Activated naive CD4-positive, alpha-beta T cell treated with anti-CD3 and anti-CD28 coated beads, Interleukin-2, amount 50 U/mL, for 24 hours (primary cell): ENCODE data around the gene MARCHF2.
A peak's percentile ranks its signal among the peaks of the same experiment; 100 is the strongest.

ENCODE experiments used
- H3K27ac Mint-ChIP-seq: one replicate; pipeline ENCODE4 v1.8.0; 2021; ENCODE audit warnings: mild to moderate bottlenecking, mixed read lengths
- H3K27me3 Mint-ChIP-seq: one replicate; pipeline ENCODE4 v1.8.0; 2021; ENCODE audit warnings: mixed read lengths
- H3K36me3 Mint-ChIP-seq: one replicate; pipeline ENCODE4 v1.8.0; 2021; ENCODE audit warnings: mixed read lengths
- H3K4me1 Mint-ChIP-seq: one replicate; pipeline ENCODE4 v1.8.0; 2021; ENCODE audit warnings: mixed read lengths
- H3K4me3 Mint-ChIP-seq: one replicate; pipeline ENCODE4 v1.8.0; 2021; ENCODE audit warnings: mild to moderate bottlenecking, mixed read lengths
- H3K9me3 Mint-ChIP-seq: one replicate; pipeline ENCODE4 v1.8.0; 2021; ENCODE audit warnings: mixed read lengths

Gene MARCHF2

GRCh38 chr19:8454218-8454617 is 41.1 kb downstream of the MARCHF2 start:
- no peak overlapping the region for H3K27ac Mint-ChIP-seq
- H3K27me3 Mint-ChIP-seq = no peaks in the 10 kb centered on the region
- H3K9me3 Mint-ChIP-seq = no peaks in the 10 kb centered on the region
- peaks cover 89% of the 10 kb centered on the region for H3K4me1 Mint-ChIP-seq
- peak overlapping the region; percentile 19 for H3K4me3 Mint-ChIP-seq
- H3K36me3 Mint-ChIP-seq = peaks cover 3% of the 10 kb centered on the region

DNA sequence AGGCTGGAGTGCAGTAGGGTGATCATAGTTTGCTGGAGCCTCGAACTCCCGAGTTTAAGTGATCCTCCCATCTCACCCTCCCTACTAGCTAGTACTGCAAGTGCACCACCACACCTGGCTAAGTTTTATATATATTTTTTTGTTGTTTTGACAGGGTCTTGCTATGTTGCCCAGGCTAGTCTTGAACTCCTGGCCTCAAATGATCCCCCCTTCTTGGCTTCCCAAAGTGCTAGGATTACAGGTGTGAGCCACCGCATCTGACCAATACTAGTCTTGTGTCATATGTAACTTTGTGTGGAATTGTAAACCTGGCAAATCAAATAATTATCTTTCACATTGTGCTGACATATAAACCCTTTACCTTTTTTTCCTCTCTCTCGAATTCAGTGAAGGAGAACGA is 41.9 kb downstream of the MARCHF2 start:
- peaks cover 3% of the 10 kb centered on the region for H3K36me3 Mint-ChIP-seq
- H3K27ac Mint-ChIP-seq = peak overlapping the region; percentile 59
- peaks cover 92% of the 10 kb centered on the region for H3K4me1 Mint-ChIP-seq
- H3K4me3 Mint-ChIP-seq = peak overlapping the region; percentile 15
- no peaks in the 10 kb centered on the region for H3K27me3 Mint-ChIP-seq
- no peaks in the 10 kb centered on the region for H3K9me3 Mint-ChIP-seq

- no peak overlapping the region for H3K27ac Mint-ChIP-seq
- H3K27me3 Mint-ChIP-seq = no peaks in the 10 kb centered on the region
These were observed 43.0 kb downstream of the MARCHF2 start for GRCh38 chr19:8456064-8456463.

DNA sequence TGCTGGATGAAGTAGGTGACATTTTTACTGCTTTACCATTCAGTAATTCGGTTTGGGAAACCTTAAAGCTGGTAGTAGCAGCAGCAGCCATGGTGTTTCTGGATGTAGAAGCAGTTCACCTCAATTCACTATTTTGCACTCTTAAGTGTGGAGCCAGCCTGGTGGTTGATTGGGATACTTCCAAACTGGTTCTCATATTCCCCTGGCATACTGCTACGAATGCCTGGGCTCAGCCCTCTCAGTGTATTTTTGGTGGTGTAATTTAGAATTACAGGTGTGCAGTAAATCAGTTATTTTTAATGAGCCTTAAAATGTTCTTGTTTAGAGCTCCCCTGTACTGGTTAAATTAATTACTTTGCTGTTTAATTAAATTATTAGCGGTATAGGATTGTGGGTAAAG is 44.1 kb downstream of the MARCHF2 start:
- peaks cover 94% of the 10 kb centered on the region for H3K4me1 Mint-ChIP-seq
- no peaks in the 10 kb centered on the region for H3K27me3 Mint-ChIP-seq
- no peaks in the 10 kb centered on the region for H3K9me3 Mint-ChIP-seq
- no peak overlapping the region for H3K27ac Mint-ChIP-seq
- no peak overlapping the region for H3K4me3 Mint-ChIP-seq
- H3K36me3 Mint-ChIP-seq = peaks cover 7% of the 10 kb centered on the region

More at GRCh38 chr19:8456064-8456463, 43.0 kb downstream of the MARCHF2 start:
- no peaks in the 10 kb centered on the region for H3K9me3 Mint-ChIP-seq
- H3K36me3 Mint-ChIP-seq = peaks cover 6% of the 10 kb centered on the region
- H3K4me1 Mint-ChIP-seq = peaks cover 97% of the 10 kb centered on the region
- H3K4me3 Mint-ChIP-seq = peak overlapping the region; percentile 11

DNA sequence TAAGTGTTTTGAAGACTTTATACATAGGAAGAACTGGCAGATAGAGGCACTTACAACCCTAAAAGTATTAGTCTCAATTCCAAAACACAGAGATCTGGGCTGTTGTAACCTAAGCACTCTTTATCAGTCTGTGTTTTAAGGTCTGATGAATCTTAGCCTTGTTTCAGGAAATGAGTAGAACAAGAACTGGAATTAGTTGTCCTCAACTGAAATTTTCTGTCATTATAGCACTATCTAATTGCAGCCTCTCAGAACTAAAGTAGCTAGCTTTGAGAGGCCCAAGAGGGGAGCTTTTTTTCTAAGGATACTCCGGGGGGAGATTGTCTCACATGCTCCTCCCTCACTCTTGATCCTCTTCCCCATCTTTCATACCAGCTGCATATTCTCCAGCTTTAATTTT is 44.7 kb downstream of the MARCHF2 start:
- Mint-ChIP-seq H3K36me3 (peaks cover 7% of the 10 kb centered on the region), H3K4me3 (peak overlapping the region; percentile 24), H3K27me3 (no peaks in the 10 kb centered on the region), H3K27ac (peak overlapping the region; percentile 51), H3K4me1 (peaks cover 94% of the 10 kb centered on the region), H3K9me3 (no peaks in the 10 kb centered on the region)

GRCh38 chr19:8458380-8458779 is 45.3 kb downstream of the MARCHF2 start:
- peak overlapping the region; percentile 24 for H3K4me3 Mint-ChIP-seq
- H3K9me3 Mint-ChIP-seq = no peaks in the 10 kb centered on the region
- peaks cover 95% of the 10 kb centered on the region for H3K4me1 Mint-ChIP-seq
- no peak overlapping the region for H3K27ac Mint-ChIP-seq
- H3K27me3 Mint-ChIP-seq = no peaks in the 10 kb centered on the region
- peaks cover 8% of the 10 kb centered on the region for H3K36me3 Mint-ChIP-seq

DNA sequence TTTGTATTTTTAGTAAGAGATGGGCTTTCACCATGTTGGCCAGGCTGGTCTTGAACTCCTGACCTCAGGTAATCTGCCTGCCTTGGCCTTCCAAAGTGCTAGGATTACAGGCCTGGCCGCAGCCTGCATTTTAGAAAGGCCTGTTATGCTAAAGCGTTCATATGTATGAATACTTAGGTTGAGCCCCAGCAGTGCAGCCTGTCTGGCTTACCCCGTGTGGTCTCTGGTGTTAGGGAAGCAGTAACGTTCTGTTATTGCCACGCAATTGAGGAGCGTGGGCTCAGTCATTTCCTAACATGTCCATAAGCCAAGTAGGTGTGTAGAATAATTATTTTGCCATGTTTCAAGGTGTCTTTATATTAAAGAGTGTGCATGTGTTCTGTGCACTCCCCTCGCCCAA is 46.0 kb downstream of the MARCHF2 start:
- peaks cover 10% of the 10 kb centered on the region for H3K36me3 Mint-ChIP-seq
- H3K4me1 Mint-ChIP-seq = peaks cover 90% of the 10 kb centered on the region
- no peak overlapping the region for H3K4me3 Mint-ChIP-seq
- H3K27ac Mint-ChIP-seq = no peak overlapping the region
- H3K9me3 Mint-ChIP-seq = no peaks in the 10 kb centered on the region
- H3K27me3 Mint-ChIP-seq = no peaks in the 10 kb centered on the region

DNA sequence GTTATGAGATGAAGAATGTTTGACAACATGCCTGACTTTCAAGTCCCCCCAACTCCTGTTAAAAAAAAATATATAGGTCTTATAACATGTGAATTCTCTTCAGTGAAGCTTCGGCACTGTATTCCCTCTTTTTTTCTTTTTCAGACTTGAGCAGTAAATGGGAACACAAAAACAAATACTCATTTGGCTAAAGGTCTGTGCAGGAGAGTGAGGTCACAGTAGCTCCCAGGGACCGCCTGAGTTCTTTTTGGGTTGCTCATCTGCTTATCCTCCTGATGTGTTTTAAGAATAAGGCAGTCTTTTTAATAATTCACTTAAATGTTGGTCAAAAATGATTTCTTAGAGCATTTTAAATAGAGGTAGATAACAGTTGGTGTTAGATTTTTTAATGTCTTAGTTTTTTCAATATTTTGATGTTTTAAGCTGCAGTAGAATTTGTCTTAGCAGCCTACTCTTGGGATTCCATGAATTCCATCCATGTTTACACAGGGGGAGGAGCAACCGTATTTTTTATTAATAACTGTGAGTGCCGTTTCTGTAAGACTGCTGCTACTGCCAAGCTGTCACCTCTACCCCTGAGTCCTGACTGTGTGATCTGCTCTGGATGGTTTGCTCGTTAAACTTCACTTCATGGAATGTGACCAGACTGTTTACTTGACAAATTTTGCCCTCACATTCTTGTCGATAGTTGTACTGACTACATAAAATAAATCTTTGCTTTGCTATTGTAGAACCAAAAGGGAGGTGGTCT is 46.6 kb downstream of the MARCHF2 start:
- Mint-ChIP-seq H3K27ac (peak overlapping the region; percentile 72), H3K36me3 (peaks cover 10% of the 10 kb centered on the region), H3K27me3 (no peaks in the 10 kb centered on the region), H3K4me3 (peak overlapping the region; percentile 30), H3K4me1 (peaks cover 84% of the 10 kb centered on the region), H3K9me3 (no peaks in the 10 kb centered on the region)

- no peak overlapping the region for H3K4me3 Mint-ChIP-seq
- H3K27ac Mint-ChIP-seq = no peak overlapping the region
- no peaks in the 10 kb centered on the region for H3K9me3 Mint-ChIP-seq
- peaks cover 11% of the 10 kb centered on the region for H3K36me3 Mint-ChIP-seq
- H3K27me3 Mint-ChIP-seq = no peaks in the 10 kb centered on the region
- H3K4me1 Mint-ChIP-seq = peaks cover 74% of the 10 kb centered on the region
These were observed 47.6 kb downstream of the MARCHF2 start for GRCh38 chr19:8460516-8461298.

DNA sequence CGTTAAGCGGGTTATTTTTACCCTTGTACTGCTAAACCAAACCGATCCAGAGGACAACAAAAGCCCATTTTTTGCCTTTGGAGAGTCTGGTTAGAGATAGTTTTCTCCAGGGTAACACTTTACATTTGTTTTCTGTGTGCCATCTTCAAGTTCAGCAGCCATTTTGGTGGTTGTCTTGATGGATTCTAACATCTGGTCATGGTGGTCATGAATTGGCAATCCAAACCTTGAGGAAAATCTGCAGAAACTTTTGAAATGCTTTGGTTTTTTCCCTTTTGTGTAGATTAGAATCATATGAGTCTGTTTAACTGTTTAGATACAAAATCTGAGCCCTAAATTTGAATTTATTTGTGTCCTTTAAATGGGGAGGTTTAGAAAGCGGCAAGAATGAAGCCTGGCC is 48.3 kb downstream of the MARCHF2 start:
- no peak overlapping the region for H3K27ac Mint-ChIP-seq
- peaks cover 72% of the 10 kb centered on the region for H3K4me1 Mint-ChIP-seq
- H3K27me3 Mint-ChIP-seq = no peaks in the 10 kb centered on the region
- H3K4me3 Mint-ChIP-seq = no peak overlapping the region
- peaks cover 14% of the 10 kb centered on the region for H3K36me3 Mint-ChIP-seq
- H3K9me3 Mint-ChIP-seq = no peaks in the 10 kb centered on the region

- Mint-ChIP-seq H3K4me1 (peaks cover 70% of the 10 kb centered on the region), H3K27me3 (no peaks in the 10 kb centered on the region), H3K27ac (no peak overlapping the region), H3K36me3 (peaks cover 13% of the 10 kb centered on the region), H3K4me3 (no peak overlapping the region), H3K9me3 (no peaks in the 10 kb centered on the region)
These were observed 48.8 kb downstream of the MARCHF2 start for GRCh38 chr19:8461891-8462290.

- Mint-ChIP-seq H3K4me3 (peak overlapping the region; percentile 5), H3K4me1 (peaks cover 69% of the 10 kb centered on the region), H3K9me3 (no peaks in the 10 kb centered on the region), H3K36me3 (peaks cover 16% of the 10 kb centered on the region), H3K27ac (peak overlapping the region; percentile 41), H3K27me3 (no peaks in the 10 kb centered on the region)
These were observed 49.5 kb downstream of the MARCHF2 start for GRCh38 chr19:8462571-8462970.

GRCh38 chr19:8463365-8463764 is 50.3 kb downstream of the MARCHF2 start:
- Mint-ChIP-seq H3K9me3 (no peaks in the 10 kb centered on the region), H3K4me1 (peaks cover 66% of the 10 kb centered on the region), H3K27me3 (no peaks in the 10 kb centered on the region), H3K36me3 (peaks cover 21% of the 10 kb centered on the region), H3K27ac (no peak overlapping the region), H3K4me3 (no peak overlapping the region)

DNA sequence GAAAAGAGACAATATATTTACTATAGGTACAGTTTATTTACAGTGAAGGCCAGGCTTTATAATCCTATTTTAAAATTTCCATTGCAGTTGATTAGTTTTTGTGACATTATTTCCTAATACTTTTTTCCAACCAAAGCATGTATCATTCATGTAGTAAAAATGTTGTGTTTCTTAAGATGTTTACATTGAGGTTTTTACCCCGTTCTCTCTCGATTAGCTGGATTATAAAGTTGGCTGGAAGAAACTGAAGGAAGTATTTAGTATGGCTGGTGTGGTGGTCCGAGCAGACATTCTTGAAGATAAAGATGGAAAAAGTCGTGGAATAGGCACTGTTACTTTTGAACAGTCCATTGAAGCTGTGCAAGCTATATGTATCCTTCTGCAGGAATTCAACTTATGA is 52.9 kb downstream of the MARCHF2 start:
- peak overlapping the region; percentile 27 for H3K27ac Mint-ChIP-seq
- H3K9me3 Mint-ChIP-seq = no peaks in the 10 kb centered on the region
- no peaks in the 10 kb centered on the region for H3K27me3 Mint-ChIP-seq
- H3K4me1 Mint-ChIP-seq = peaks cover 49% of the 10 kb centered on the region
- H3K36me3 Mint-ChIP-seq = peaks cover 29% of the 10 kb centered on the region
- H3K4me3 Mint-ChIP-seq = no peak overlapping the region

GRCh38 chr19:8468124-8468523 is 55.0 kb downstream of the MARCHF2 start:
- H3K27me3 Mint-ChIP-seq = no peaks in the 10 kb centered on the region
- H3K4me1 Mint-ChIP-seq = peaks cover 31% of the 10 kb centered on the region
- no peaks in the 10 kb centered on the region for H3K9me3 Mint-ChIP-seq
- H3K36me3 Mint-ChIP-seq = peaks cover 27% of the 10 kb centered on the region
- H3K4me3 Mint-ChIP-seq = no peak overlapping the region
- peak overlapping the region; percentile 14 for H3K27ac Mint-ChIP-seq

DNA sequence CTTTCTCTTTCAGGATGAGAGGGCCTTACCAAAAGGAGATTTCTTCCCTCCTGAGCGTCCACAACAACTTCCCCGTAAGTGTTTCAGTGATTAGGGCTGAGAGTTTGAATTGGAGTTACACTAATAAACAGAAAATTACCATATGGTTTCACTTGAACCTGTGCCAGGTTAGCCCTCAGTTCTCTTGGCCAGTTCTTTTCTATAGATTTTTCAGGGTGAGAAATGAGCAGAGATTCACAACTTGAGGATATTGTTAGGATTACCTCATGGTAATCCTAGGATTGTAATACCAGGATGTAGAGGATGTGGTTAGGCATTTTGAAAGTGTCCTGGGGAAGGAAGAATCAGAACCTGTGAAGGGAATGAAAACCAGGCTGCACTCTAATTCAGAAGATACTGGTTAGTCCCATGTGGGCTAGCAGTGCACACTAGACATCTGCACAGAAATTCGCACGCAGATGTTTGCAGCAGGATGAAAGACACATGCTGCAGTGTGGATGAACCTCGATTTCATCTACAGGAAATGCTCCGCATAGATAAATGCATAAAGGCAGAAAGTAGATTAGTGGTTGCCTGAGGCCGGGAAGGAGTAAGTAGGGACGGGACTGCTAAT is 55.8 kb downstream of the MARCHF2 start:
- Mint-ChIP-seq H3K4me1 (peaks cover 32% of the 10 kb centered on the region), H3K36me3 (peaks cover 24% of the 10 kb centered on the region), H3K27ac (peak overlapping the region; percentile 26), H3K27me3 (no peaks in the 10 kb centered on the region), H3K4me3 (no peak overlapping the region), H3K9me3 (no peaks in the 10 kb centered on the region)
